Endothelial cell of umbilical vein (primary cell): Measurements from ENCODE around the gene ARSK. TPM values are rescaled to one million over a fixed set of nuclear protein-coding genes. Genes with fewer than 3 reads are reported as not detected.

ENCODE experiments used
- BruUV-seq: library from RNA; stranded (reverse); fragments of 400-500 nt; replicated peaks from 2 replicates; lab custom pipeline; 2021; lab: Mats Ljungman, UMichigan
- CTCF ChIA-PET: fragments of 300-600, 350-600 bp; sonication (Branson Sonifier 250); formaldehyde crosslinking; loops from one replicate; lab custom pipeline; 2021; ENCODE audit warnings: antibody characterized with exemption, inconsistent platforms; lab: Charles Lee
- POLR2A ChIA-PET: fragments of 300-600, 350-600 bp; sonication (Branson Sonifier 250); formaldehyde crosslinking; loops from one replicate; lab custom pipeline; 2021; ENCODE audit warnings: antibody characterized with exemption, inconsistent platforms; lab: Charles Lee
- DNase-seq: peaks from one replicate; pipeline ENCODE4 v3.0.0-alpha.2; 2011; ENCODE audit warnings: low read depth, low spot score
- FAIRE-seq: peaks from 2 replicates; lab custom pipeline; 2011; peaks lifted over from hg19 to GRCh38; lab: Jason Lieb, UNC
- H2AFZ ChIP-seq: 2 replicates; pipeline ENCODE4 v1.6.0; 2012; ENCODE audit warnings: low read depth, low read length, control low read depth, inconsistent platforms
- H3K27ac ChIP-seq: 2 replicates; pipeline ENCODE4 v1.5.1; 2011; ENCODE audit warnings: low read depth, mild to moderate bottlenecking, control low read depth, low read length, moderate library complexity; ENCODE audit not compliant: insufficient read depth
- H3K27me3 ChIP-seq, 2 experiments: 2 replicates each; pipeline versions ENCODE4 v1.6.0 to v1.6.1; 2011; ENCODE audit warnings: low read length in 2 of 2, mixed read lengths in 1 of 2; ENCODE audit not compliant: control insufficient read depth in 2 of 2, insufficient read depth in 2 of 2
- H3K36me3 ChIP-seq, 2 experiments: 2 replicates in 1 of 2; 3 replicates in 1 of 2; pipeline ENCODE4 v1.5.1; 2011; ENCODE audit warnings: low read length in 2 of 2, mild to moderate bottlenecking in 1 of 2, moderate library complexity in 1 of 2; ENCODE audit not compliant: control insufficient read depth in 2 of 2, insufficient read depth in 2 of 2; ENCODE audit errors: extremely low read depth in 1 of 2
- H3K4me1 ChIP-seq: 3 replicates; pipeline ENCODE4 v1.5.1; 2011; ENCODE audit warnings: mild to moderate bottlenecking, low read length; ENCODE audit not compliant: control insufficient read depth, insufficient read depth; ENCODE audit errors: extremely low read depth
- H3K4me2 ChIP-seq: 2 replicates; pipeline ENCODE4 v1.6.1; 2011; ENCODE audit warnings: low read length, control low read depth, mixed read lengths; ENCODE audit not compliant: insufficient read depth
- H3K4me3 ChIP-seq, 3 experiments: fragments of 200-600 bp in 1 of 3; sonication (generic), shearing (Covaris generic) in 1 of 3; replicated peaks in 1 of 3; 2 replicates each; pipeline ENCODE4 v1.5.1; 2011 to 2016; ENCODE audit warnings: control low read depth in 3 of 3, low read length in 3 of 3, mild to moderate bottlenecking in 2 of 3, inconsistent platforms in 1 of 3, low read depth in 1 of 3, moderate library complexity in 1 of 3; ENCODE audit not compliant: insufficient read depth in 1 of 3
- H3K79me2 ChIP-seq: 2 replicates; pipeline ENCODE4 v1.6.0; 2012; ENCODE audit warnings: low read length, inconsistent platforms; ENCODE audit not compliant: control insufficient read depth, insufficient read depth
- H3K9ac ChIP-seq: replicated peaks from 2 replicates; pipeline ENCODE3; 2011; ENCODE audit warnings: low read length, control low read depth; ENCODE audit not compliant: insufficient read depth; ENCODE audit errors: extremely low read depth
- H3K9me1 ChIP-seq: replicated peaks from 3 replicates; pipeline ENCODE4 v1.6.0; 2011; ENCODE audit warnings: mild to moderate bottlenecking, low read length; ENCODE audit not compliant: control insufficient read depth, insufficient read depth; ENCODE audit errors: extremely low read depth
- H3K9me3 ChIP-seq: replicated peaks from 2 replicates; pipeline ENCODE4 v1.5.1; 2012; ENCODE audit warnings: low read length, inconsistent platforms; ENCODE audit not compliant: control insufficient read depth, insufficient read depth
- H4K20me1 ChIP-seq: replicated peaks from 2 replicates; pipeline ENCODE3; 2011; ENCODE audit warnings: mild to moderate bottlenecking, low read length; ENCODE audit not compliant: control insufficient read depth, insufficient read depth; ENCODE audit errors: extremely low read depth
- EZH2 ChIP-seq: IDR thresholded peaks from 2 replicates; pipeline ENCODE4 v1.6.1; 2012; ENCODE audit warnings: borderline replicate concordance, low read depth, mild to moderate bottlenecking, moderate library complexity, low read length, inconsistent platforms; ENCODE audit not compliant: severe bottlenecking
- FOS ChIP-seq: IDR thresholded peaks from 2 replicates; pipeline ENCODE4 v1.6.1; 2011; ENCODE audit warnings: mild to moderate bottlenecking, low read length, moderate library complexity, borderline replicate concordance; ENCODE audit not compliant: insufficient read depth
- GATA2 ChIP-seq: IDR thresholded peaks from 2 replicates; pipeline ENCODE4 v1.7.0; 2011; ENCODE audit warnings: low read depth, mild to moderate bottlenecking, moderate library complexity, mixed read lengths, low read length; ENCODE audit not compliant: insufficient read length, insufficient read depth
- JUN ChIP-seq: IDR thresholded peaks from 2 replicates; pipeline ENCODE4 v1.6.1; 2011; ENCODE audit warnings: borderline replicate concordance, low read depth; ENCODE audit not compliant: insufficient read length, insufficient read depth
- MYC ChIP-seq: IDR thresholded peaks from one replicate; pipeline ENCODE4 v1.6.1; 2011; ENCODE audit warnings: mild to moderate bottlenecking, low read depth, low read length
- POLR2A ChIP-seq: IDR thresholded peaks from 2 replicates; pipeline ENCODE4 v1.6.1; 2012; ENCODE audit warnings: low read depth, mild to moderate bottlenecking, control low read depth, low read length
- POLR2AphosphoS5 ChIP-seq: IDR thresholded peaks from 2 replicates; pipeline ENCODE4 v1.6.1; 2012; ENCODE audit warnings: low read depth, mild to moderate bottlenecking, control low read depth, low read length, moderate library complexity; ENCODE audit not compliant: insufficient read depth
- dilution Hi-C: fragments of 300-500 bp; cut with MboI; formaldehyde crosslinking; loops from one replicate; pipeline ENCODE4 v1.15.0; 2019; ENCODE audit warnings: low sequenced_read_pairs; ENCODE audit not compliant: extremely low pct_ligation_motif_present
- intact Hi-C: fragments of 100-400 bp; cut with micrococcal nuclease; formaldehyde crosslinking; loops from one replicate; pipeline ENCODE4 v1.10.0; 2022
- polyA plus RNA-seq, 4 experiments: library from polyadenylated mRNA; depleted of rRNA in 3 of 4; stranded (reverse) in 3 of 4; unstranded in 1 of 4; fragments of >200 nt; gene quantifications; 2 replicates each; pipeline versions ENCODE4 v1.2.1 to v1.2.3, GENCODE V29; 2011 to 2012; ENCODE audit warnings: missing spikeins in 1 of 4
- total RNA-seq: library from RNA; stranded (reverse); gene quantifications from 2 replicates; pipeline ENCODE4 v1.2.3, GENCODE V29; 2021
- TF ChIP-seq, protein P1 (sequence below), 2 donors: IDR thresholded peaks; 1 replicate in 1 of 2; 2 replicates in 1 of 2; pipeline ENCODE4 v1.5.1; 2011; ENCODE audit warnings: low read length in 2 of 2, mild to moderate bottlenecking in 2 of 2, moderate library complexity in 2 of 2, control low read depth in 1 of 2, inconsistent platforms in 1 of 2, low read depth in 1 of 2; ENCODE audit not compliant: insufficient read depth in 1 of 2; ENCODE audit errors: extremely low read depth in 1 of 2
- TF ChIP-seq, protein P2 (sequence below): IDR thresholded peaks from 2 replicates; pipeline ENCODE4 v1.6.1; 2011; ENCODE audit not compliant: insufficient read depth, insufficient read length

Gene ARSK
- total and polyA plus RNA-seq, 2 donors (not counting 3 experiments of a cell fraction or from before 2014, with no cell fraction given): 3.7 to 4.9 TPM

DNA sequence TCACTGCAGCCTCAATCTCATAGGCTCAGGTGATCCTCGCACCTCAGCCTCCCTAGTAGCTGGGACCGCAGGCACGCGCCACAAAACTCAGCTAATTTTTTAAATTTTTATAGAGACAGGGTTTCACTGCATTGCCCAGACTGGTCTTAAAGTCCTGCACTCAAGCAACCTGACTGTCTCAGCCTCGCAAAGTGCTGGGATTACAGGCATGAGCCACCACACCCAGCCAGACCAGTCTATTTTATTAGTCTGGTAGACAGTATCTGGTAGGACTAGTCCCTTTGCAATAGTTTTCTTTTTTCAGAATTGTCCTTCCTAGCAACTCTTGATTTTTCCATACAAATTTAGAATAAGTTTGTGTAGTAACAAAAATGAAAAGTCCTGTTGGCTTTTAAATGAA lies 50.9 kb downstream of the ARSK start:
- Histone ChIP-seq H3K27ac (no peak overlapping the region), H4K20me1 (no peaks in the 10 kb centered on the region), H3K79me2 (no peaks in the 10 kb centered on the region), H3K9me3 (no peaks in the 10 kb centered on the region), H3K9me1 (no peaks in the 10 kb centered on the region), H3K4me2 (no peak overlapping the region), H3K27me3 (no peaks in the 10 kb centered on the region), H3K4me1 (no peaks in the 10 kb centered on the region), H3K9ac (no peak overlapping the region), H3K4me3 (no peak overlapping the region), H2AFZ (no peak overlapping the region), H3K36me3 (no peaks in the 10 kb centered on the region)
- intact Hi-C loops (no loop called here), dilution Hi-C loops (no loop called here)
- DNase-seq (no peak), FAIRE-seq (no peak)
- BruUV-seq: no TSS peak
- ChIA-PET POLR2A (no interaction called here), CTCF (interaction anchor here (0.6 kb wide), 1 partner anchor 187 kb away, joined by 3 read pairs; no protein-coding TSS in a partner anchor)
- TF ChIP-seq FOS (no peak), JUN (no peak), GATA2 (no peak), POLR2AphosphoS5 (no peak), MYC (no peak)
- TF ChIP-seq, protein P1, sequence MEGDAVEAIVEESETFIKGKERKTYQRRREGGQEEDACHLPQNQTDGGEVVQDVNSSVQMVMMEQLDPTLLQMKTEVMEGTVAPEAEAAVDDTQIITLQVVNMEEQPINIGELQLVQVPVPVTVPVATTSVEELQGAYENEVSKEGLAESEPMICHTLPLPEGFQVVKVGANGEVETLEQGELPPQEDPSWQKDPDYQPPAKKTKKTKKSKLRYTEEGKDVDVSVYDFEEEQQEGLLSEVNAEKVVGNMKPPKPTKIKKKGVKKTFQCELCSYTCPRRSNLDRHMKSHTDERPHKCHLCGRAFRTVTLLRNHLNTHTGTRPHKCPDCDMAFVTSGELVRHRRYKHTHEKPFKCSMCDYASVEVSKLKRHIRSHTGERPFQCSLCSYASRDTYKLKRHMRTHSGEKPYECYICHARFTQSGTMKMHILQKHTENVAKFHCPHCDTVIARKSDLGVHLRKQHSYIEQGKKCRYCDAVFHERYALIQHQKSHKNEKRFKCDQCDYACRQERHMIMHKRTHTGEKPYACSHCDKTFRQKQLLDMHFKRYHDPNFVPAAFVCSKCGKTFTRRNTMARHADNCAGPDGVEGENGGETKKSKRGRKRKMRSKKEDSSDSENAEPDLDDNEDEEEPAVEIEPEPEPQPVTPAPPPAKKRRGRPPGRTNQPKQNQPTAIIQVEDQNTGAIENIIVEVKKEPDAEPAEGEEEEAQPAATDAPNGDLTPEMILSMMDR (IDR thresholded peaks at IDR 0.05; ENCODE audit: extremely low read depth in 1 of 2, insufficient read depth in 1 of 2, low read depth in 1 of 2, low read length in 2 of 2): no peak

DNA sequence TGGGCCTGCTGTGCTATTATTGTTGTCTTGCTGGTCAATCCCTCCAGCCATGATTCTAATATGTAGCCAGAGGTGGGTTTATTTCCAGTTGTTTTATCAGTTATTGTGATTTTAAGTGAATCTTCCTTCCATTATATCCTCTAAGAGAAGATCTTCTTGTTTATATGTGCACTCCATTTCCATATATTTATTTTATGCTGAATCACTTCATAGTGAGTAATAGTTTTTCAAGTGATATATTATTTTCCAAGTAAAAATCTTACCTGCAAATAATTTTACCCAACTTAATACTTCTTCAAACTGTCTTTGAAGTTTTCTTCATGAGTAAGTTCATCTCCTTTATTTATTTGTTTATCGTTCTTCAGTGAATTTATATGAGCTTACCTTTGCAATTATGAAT lies 51.5 kb downstream of the ARSK start:
- BruUV-seq: no TSS peak
- no peak overlapping the region for H3K4me3 ChIP-seq
- DNase-seq: no peak
- H3K4me2 ChIP-seq: no peak overlapping the region
- no peaks in the 10 kb centered on the region for H4K20me1 ChIP-seq
- ChIA-PET CTCF (no interaction called here), POLR2A (no interaction called here)
- FAIRE-seq: no peak
- intact Hi-C loops: no loop called here
- no peak overlapping the region for H3K27ac ChIP-seq
- no peaks in the 10 kb centered on the region for H3K27me3 ChIP-seq
- H3K36me3 ChIP-seq: no peaks in the 10 kb centered on the region
- TF ChIP-seq, protein P2, sequence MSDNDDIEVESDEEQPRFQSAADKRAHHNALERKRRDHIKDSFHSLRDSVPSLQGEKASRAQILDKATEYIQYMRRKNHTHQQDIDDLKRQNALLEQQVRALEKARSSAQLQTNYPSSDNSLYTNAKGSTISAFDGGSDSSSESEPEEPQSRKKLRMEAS: no peak
- TF ChIP-seq GATA2 (no peak), JUN (no peak), MYC (no peak), POLR2A (no peak), FOS (no peak), EZH2 (no peak), POLR2AphosphoS5 (no peak)
- TF ChIP-seq, protein P1 (IDR thresholded peaks at IDR 0.05; ENCODE audit: extremely low read depth in 1 of 2, insufficient read depth in 1 of 2, low read depth in 1 of 2, low read length in 2 of 2): no peak
- H3K9me1 ChIP-seq: no peaks in the 10 kb centered on the region
- no peaks in the 10 kb centered on the region for H3K79me2 ChIP-seq
- H3K4me1 ChIP-seq: no peaks in the 10 kb centered on the region
- dilution Hi-C loops: no loop called here
- no peak overlapping the region for H2AFZ ChIP-seq
- no peak overlapping the region for H3K9ac ChIP-seq
- no peaks in the 10 kb centered on the region for H3K9me3 ChIP-seq
